Activated CD4-positive, alpha-beta memory T cell treated with anti-CD3 and anti-CD28 coated beads for 36 hours (primary cell): ENCODE data around the gene SLC35A2. TPM values are rescaled to one million over a fixed set of nuclear protein-coding genes. Genes with fewer than 3 reads are reported as not detected.
"Not testable (repeated sequence)": the region's sequence is repeated elsewhere in the genome, so short reads cannot be mapped to it uniquely, and the experiment has no call there.

ENCODE experiments used
- CTCF ChIA-PET: fragments of 350-600 bp; sonication (Branson Sonifier 250); formaldehyde crosslinking; loops from one replicate; lab custom pipeline; 2021; ENCODE audit warnings: antibody characterized with exemption, inconsistent platforms; lab: Charles Lee
- POLR2A ChIA-PET: fragments of 350-600 bp; sonication (Branson Sonifier 250); formaldehyde crosslinking; loops from one replicate; lab custom pipeline; 2021; ENCODE audit warnings: antibody characterized with exemption; lab: Charles Lee
- DNase-seq: peaks from one replicate; pipeline ENCODE4 v3.0.0-alpha.2; 2020
- H3K27ac Mint-ChIP-seq: one replicate; pipeline ENCODE4 v1.8.0; 2021; ENCODE audit warnings: mixed read lengths
- H3K27me3 Mint-ChIP-seq: one replicate; pipeline ENCODE4 v1.8.0; 2021; ENCODE audit warnings: mixed read lengths
- H3K36me3 Mint-ChIP-seq: one replicate; pipeline ENCODE4 v1.8.0; 2021; ENCODE audit warnings: mixed read lengths
- H3K4me1 Mint-ChIP-seq: one replicate; pipeline ENCODE4 v1.8.0; 2021; ENCODE audit warnings: low read depth, mixed read lengths
- H3K4me3 Mint-ChIP-seq: one replicate; pipeline ENCODE4 v1.8.0; 2021; ENCODE audit warnings: mild to moderate bottlenecking, mixed read lengths
- H3K9me3 Mint-ChIP-seq: one replicate; pipeline ENCODE4 v1.8.0; 2021; ENCODE audit warnings: mixed read lengths
- intact Hi-C: fragments of 100-400 bp; cut with micrococcal nuclease; formaldehyde crosslinking; loops from one replicate; pipeline ENCODE4 v1.15.1; 2023
- total RNA-seq, 2 experiments: library from RNA; stranded (reverse); gene quantifications; one replicate each; pipeline ENCODE4 v1.2.3, GENCODE V29; 2021

The SLC35A2 gene
- total RNA-seq, 2 experiments from 2014 or later = 16.9 to 19.2 TPM

DNA sequence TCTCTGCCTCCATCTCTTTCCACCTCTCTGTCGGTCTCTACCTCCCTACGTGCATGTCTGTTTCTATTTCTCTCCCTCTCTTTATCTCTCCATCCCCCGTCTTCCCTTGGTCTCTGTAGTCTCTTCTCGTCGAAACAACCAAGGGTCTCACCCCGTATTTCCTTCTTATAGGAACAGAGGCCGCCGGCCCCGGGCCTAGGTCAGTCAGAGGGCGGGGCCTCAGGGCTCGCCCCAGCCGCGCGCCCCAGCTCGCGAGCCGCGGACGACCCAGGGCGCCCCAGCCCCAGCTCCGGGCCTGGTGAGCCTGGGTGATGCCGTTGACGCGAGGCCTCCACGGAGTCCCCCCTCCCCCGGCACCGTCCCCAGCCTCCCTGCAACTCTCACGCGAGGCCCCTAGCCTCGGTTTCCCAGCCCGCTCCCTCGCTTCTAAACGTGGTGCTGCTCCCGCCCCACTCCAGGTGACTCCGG lies 20.5 kb downstream of the SLC35A2 start:
- peak overlapping the region; percentile 64 for H3K27ac Mint-ChIP-seq
- H3K4me3 Mint-ChIP-seq = peak overlapping the region; percentile 77
- no peaks in the 10 kb centered on the region for H3K27me3 Mint-ChIP-seq
- POLR2A ChIA-PET = interaction anchor here (0.6 kb wide), 1 partner anchor 1009 kb away, joined by 3 read pairs; no protein-coding TSS in a partner anchor
- peak; percentile 33 for DNase-seq
- peaks cover 5% of the 10 kb centered on the region for H3K36me3 Mint-ChIP-seq
- CTCF ChIA-PET = interaction anchor here (0.5 to 1.9 kb wide), 10 partner anchors 21 to 866 kb away, joined by 3 to 9 read pairs (median 3); partner anchors contain the start of gene SLC35A2
- intact Hi-C loops = loop anchor here (1.0 to 10.0 kb wide), 4 partner anchors 52 to 244 kb away; partner anchors contain the start of genes HDAC6 and TFE3
- no peaks in the 10 kb centered on the region for H3K9me3 Mint-ChIP-seq
- H3K4me1 Mint-ChIP-seq = peaks cover 18% of the 10 kb centered on the region

DNA sequence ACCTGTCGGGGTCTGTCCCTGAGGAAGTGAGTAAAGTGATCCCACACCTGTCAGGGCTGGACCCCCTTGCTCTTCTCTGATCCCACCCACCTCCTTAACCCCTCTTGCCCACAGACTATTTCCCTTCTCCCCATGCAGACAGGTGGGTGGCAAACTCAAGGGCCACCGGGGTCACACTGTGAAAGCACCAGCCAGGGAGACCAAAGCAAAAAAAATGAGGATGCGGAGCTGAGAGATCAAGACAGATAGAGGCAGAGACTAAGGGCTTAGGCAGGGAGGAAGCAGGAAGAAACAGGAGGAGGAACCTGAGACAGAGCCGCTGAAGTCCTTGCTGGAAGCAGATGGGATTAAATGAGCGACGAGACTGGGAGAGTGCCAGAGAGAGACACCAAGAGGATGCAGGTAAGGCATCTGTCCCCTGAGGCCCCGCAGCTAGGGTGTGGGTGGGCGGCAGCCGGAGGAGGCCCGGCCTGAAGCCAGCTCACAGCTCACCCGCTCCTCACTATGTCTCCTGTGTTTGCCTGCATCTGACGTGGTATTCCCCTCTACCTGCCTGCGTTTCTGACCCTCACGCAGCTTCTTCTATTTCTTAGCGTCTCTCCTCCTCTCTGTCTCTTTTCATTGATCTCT lies 21.0 kb downstream of the SLC35A2 start:
- DNase-seq = peak; percentile 31
- intact Hi-C loops = loop anchor here (2.0 to 10.0 kb wide), 3 partner anchors 52 to 243 kb away; partner anchors contain the start of gene HDAC6

DNA sequence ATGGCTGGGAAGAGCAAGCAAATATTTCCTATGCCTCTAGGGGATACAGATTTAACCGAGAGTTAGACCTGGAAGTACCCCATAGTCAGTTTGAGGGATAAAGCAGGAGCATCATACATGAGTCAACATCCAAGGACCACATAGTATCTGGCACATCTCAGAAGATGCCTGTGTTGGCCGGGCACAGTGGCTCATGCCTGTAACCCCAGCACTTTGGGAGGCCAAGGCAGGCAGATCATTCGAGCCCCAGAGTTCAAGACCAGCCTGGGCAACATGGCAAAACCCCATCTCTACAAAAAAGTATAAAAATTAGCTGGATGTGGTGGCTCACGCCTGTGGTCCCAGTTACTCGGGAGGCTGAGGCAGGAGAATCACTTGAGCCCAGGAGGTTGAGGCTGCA lies 24.9 kb downstream of the SLC35A2 start:
- H3K4me3 Mint-ChIP-seq, H3K36me3 Mint-ChIP-seq, H3K27me3 Mint-ChIP-seq, H3K9me3 Mint-ChIP-seq, intact Hi-C loops, CTCF ChIA-PET, H3K4me1 Mint-ChIP-seq, H3K27ac Mint-ChIP-seq, DNase-seq: not testable (repeated sequence)
- POLR2A ChIA-PET = interaction anchor here (0.8 kb wide), 1 partner anchor 11 kb away, joined by 3 read pairs; the partner anchor contains the start of gene PQBP1

More for the DNA sequence above, 21.0 kb downstream of the SLC35A2 start:
- ChIA-PET POLR2A (interaction anchor here (0.6 kb wide), 1 partner anchor 1010 kb away, joined by 3 read pairs; no protein-coding TSS in a partner anchor), CTCF (interaction anchor here (0.5 to 1.9 kb wide), 3 partner anchors 53 to 867 kb away, joined by 3 to 9 read pairs (median 5); no protein-coding TSS in a partner anchor)
- Mint-ChIP-seq H3K4me1 (peaks cover 15% of the 10 kb centered on the region), H3K36me3 (peaks cover 4% of the 10 kb centered on the region), H3K4me3 (peak overlapping the region; percentile 77), H3K27ac (peak overlapping the region; percentile 64), H3K27me3 (no peaks in the 10 kb centered on the region), H3K9me3 (no peaks in the 10 kb centered on the region)

- CTCF ChIA-PET = no interaction called here
- H3K27me3 Mint-ChIP-seq = no peaks in the 10 kb centered on the region
- intact Hi-C loops = no loop called here
- no peak for DNase-seq
- POLR2A ChIA-PET = no interaction called here
- H3K36me3 Mint-ChIP-seq = no peaks in the 10 kb centered on the region
- H3K9me3 Mint-ChIP-seq = no peaks in the 10 kb centered on the region
- no peak overlapping the region for H3K27ac Mint-ChIP-seq
- H3K4me1 Mint-ChIP-seq = no peaks in the 10 kb centered on the region
- no peak overlapping the region for H3K4me3 Mint-ChIP-seq
Observed at GRCh38 chrX:48883729-48884128, 27.7 kb downstream of the SLC35A2 start.

- H3K27ac Mint-ChIP-seq, H3K36me3 Mint-ChIP-seq, H3K27me3 Mint-ChIP-seq, intact Hi-C loops, CTCF ChIA-PET, H3K9me3 Mint-ChIP-seq, H3K4me1 Mint-ChIP-seq, DNase-seq, H3K4me3 Mint-ChIP-seq, POLR2A ChIA-PET: not testable (repeated sequence)
Observed at GRCh38 chrX:48876944-48877343, 34.5 kb downstream of the SLC35A2 start.

DNA sequence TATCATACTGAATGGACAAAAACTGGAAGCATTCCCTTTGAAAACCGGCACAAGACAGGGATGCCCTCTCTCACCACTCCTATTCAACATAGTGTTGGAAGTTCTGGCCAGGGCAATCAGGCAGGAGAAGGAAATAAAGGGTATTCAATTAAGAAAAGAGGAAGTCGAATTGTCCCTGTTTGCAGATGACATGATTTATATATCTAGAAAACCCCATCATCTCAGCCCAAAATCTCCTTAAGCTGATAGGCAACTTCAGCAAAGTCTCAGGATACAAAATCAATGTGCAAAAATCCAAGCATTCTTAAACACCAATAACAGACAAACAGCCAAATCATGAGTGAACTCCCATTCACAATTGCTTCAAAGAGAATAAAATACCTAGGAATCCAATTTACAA lies 39.4 kb downstream of the SLC35A2 start:
- POLR2A ChIA-PET, H3K4me1 Mint-ChIP-seq, H3K4me3 Mint-ChIP-seq, CTCF ChIA-PET, DNase-seq, H3K9me3 Mint-ChIP-seq, H3K27ac Mint-ChIP-seq, intact Hi-C loops, H3K36me3 Mint-ChIP-seq, H3K27me3 Mint-ChIP-seq: not testable (repeated sequence)

DNA sequence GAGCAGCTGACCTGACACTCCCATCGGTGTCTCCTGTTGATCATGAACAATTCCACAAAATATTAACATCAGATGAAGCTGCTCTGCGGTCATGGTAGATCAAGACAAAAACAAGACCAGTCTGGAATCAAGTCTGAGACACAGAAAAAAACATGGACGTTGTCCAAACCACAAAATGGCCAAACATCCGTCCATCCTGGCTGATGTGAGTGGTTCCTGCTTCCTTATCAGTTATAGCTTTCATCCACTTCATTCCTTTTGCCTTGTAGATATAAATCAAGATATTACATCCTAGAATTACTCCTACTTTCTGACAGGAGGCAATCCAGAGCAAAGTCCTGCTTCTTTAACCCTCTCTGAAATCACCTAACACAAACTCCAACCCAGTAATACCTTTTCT lies 47.2 kb downstream of the SLC35A2 start:
- no peak overlapping the region for H3K4me3 Mint-ChIP-seq
- H3K9me3 Mint-ChIP-seq = no peaks in the 10 kb centered on the region
- no peaks in the 10 kb centered on the region for H3K4me1 Mint-ChIP-seq
- no peak for DNase-seq
- H3K36me3 Mint-ChIP-seq = no peaks in the 10 kb centered on the region
- H3K27me3 Mint-ChIP-seq = peaks cover 1% of the 10 kb centered on the region
- CTCF ChIA-PET = no interaction called here
- intact Hi-C loops = no loop called here
- no peak overlapping the region for H3K27ac Mint-ChIP-seq
- POLR2A ChIA-PET = interaction anchor here (0.6 kb wide), 1 partner anchor 307 kb away, joined by 3 read pairs; no protein-coding TSS in a partner anchor

DNA sequence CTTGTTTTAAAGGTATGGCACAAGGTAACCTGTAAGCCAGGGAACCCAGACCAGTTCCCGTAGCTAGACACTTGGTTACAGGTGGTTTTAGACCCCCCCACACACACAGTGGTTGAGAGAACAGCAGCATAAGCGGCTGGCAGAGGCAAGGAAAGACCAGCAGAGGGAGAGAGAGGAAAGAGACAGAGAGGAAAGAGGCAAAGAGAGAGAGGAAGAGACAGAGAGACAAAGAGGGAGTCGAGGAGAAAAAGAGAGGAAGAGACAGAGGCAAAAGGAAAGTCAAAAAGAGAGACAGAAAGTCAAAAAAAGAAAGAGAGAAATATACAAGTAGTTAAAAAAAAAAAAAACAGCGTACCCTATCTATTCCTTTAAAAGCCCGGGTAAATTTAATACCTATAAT lies 56.5 kb downstream of the SLC35A2 start:
- no peaks in the 10 kb centered on the region for H3K36me3 Mint-ChIP-seq
- H3K27me3 Mint-ChIP-seq = peaks cover 3% of the 10 kb centered on the region
- POLR2A ChIA-PET = no interaction called here
- H3K4me1 Mint-ChIP-seq = peaks cover 3% of the 10 kb centered on the region
- no peak overlapping the region for H3K27ac Mint-ChIP-seq
- intact Hi-C loops = no loop called here
- DNase-seq = peak; percentile 20
- H3K9me3 Mint-ChIP-seq = no peaks in the 10 kb centered on the region
- H3K4me3 Mint-ChIP-seq = no peak overlapping the region
- CTCF ChIA-PET = interaction anchor here (0.6 kb wide), 1 partner anchor 12 kb away, joined by 3 read pairs; no protein-coding TSS in a partner anchor

- H3K9me3 Mint-ChIP-seq, intact Hi-C loops, DNase-seq, H3K27ac Mint-ChIP-seq, POLR2A ChIA-PET, H3K27me3 Mint-ChIP-seq, H3K36me3 Mint-ChIP-seq, H3K4me1 Mint-ChIP-seq, H3K4me3 Mint-ChIP-seq: not testable (repeated sequence)
- CTCF ChIA-PET = interaction anchor here (0.6 kb wide), 1 partner anchor 13 kb away, joined by 3 read pairs; no protein-coding TSS in a partner anchor
Observed at GRCh38 chrX:48854121-48854804, 57.2 kb downstream of the SLC35A2 start.

GRCh38 chrX:48853494-48853893 lies 58.0 kb downstream of the SLC35A2 start:
- H3K27ac Mint-ChIP-seq, H3K36me3 Mint-ChIP-seq, intact Hi-C loops, POLR2A ChIA-PET, H3K4me3 Mint-ChIP-seq, DNase-seq, H3K4me1 Mint-ChIP-seq, H3K9me3 Mint-ChIP-seq, H3K27me3 Mint-ChIP-seq: not testable (repeated sequence)
- CTCF ChIA-PET = interaction anchor here (0.8 kb wide), 1 partner anchor 382 kb away, joined by 3 read pairs; no protein-coding TSS in a partner anchor
